ENCODE results near the gene GJA8.
"Not testable (repeated sequence)": the region's sequence is repeated elsewhere in the genome, so short reads cannot be mapped to it uniquely, and the experiment has no call there.

The GJA8 gene

GRCh38 chr1:147892731-147893214 lies 9.8 kb upstream of the GJA8 start:
- Histone ChIP-seq H3K27me3 (ENCODE audit: insufficient read depth, low read length) (no peaks in the 10 kb centered on the region), H2AFZ (ENCODE audit: low read length, unreplicated experiment) (no peak overlapping the region), H3K36me3 (ENCODE audit: insufficient read depth, low read length) (no peaks in the 10 kb centered on the region), H3K27ac (ENCODE audit: low read depth, low read length) (no peak overlapping the region), H3K4me3 (ENCODE audit: low read depth, low read length) (no peak overlapping the region), H3K4me1 (ENCODE audit: control insufficient read depth, insufficient read depth, low read length, unreplicated experiment) (no peaks in the 10 kb centered on the region), H3K79me2 (ENCODE audit: control insufficient read depth, insufficient read depth, low read length, unreplicated experiment) (no peaks in the 10 kb centered on the region)

GRCh38 chr1:147895123-147895522 lies 7.5 kb upstream of the GJA8 start:
- Histone ChIP-seq H2AFZ (ENCODE audit: low read length, unreplicated experiment) (no peak overlapping the region), H3K4me3 (ENCODE audit: low read depth, low read length) (no peak overlapping the region), H3K79me2 (ENCODE audit: control insufficient read depth, insufficient read depth, low read length, unreplicated experiment) (no peaks in the 10 kb centered on the region), H3K36me3 (ENCODE audit: insufficient read depth, low read length) (no peaks in the 10 kb centered on the region), H3K27ac (ENCODE audit: low read depth, low read length) (no peak overlapping the region), H3K27me3 (ENCODE audit: insufficient read depth, low read length) (peaks cover 21% of the 10 kb centered on the region), H3K4me1 (ENCODE audit: control insufficient read depth, insufficient read depth, low read length, unreplicated experiment) (no peaks in the 10 kb centered on the region)

GRCh38 chr1:147897029-147897752 lies 5.4 kb upstream of the GJA8 start:
- no peak overlapping the region for H2AFZ ChIP-seq (ENCODE audit: low read length, unreplicated experiment)
- no peaks in the 10 kb centered on the region for H3K4me1 ChIP-seq (ENCODE audit: control insufficient read depth, insufficient read depth, low read length, unreplicated experiment)
- no peak overlapping the region for H3K27ac ChIP-seq (ENCODE audit: low read depth, low read length)
- H3K79me2 ChIP-seq (ENCODE audit: control insufficient read depth, insufficient read depth, low read length, unreplicated experiment), result no peaks in the 10 kb centered on the region
- H3K27me3 ChIP-seq (ENCODE audit: insufficient read depth, low read length), result peaks cover 33% of the 10 kb centered on the region
- H3K4me3 ChIP-seq (ENCODE audit: low read depth, low read length), result no peak overlapping the region
- no peaks in the 10 kb centered on the region for H3K36me3 ChIP-seq (ENCODE audit: insufficient read depth, low read length)

DNA sequence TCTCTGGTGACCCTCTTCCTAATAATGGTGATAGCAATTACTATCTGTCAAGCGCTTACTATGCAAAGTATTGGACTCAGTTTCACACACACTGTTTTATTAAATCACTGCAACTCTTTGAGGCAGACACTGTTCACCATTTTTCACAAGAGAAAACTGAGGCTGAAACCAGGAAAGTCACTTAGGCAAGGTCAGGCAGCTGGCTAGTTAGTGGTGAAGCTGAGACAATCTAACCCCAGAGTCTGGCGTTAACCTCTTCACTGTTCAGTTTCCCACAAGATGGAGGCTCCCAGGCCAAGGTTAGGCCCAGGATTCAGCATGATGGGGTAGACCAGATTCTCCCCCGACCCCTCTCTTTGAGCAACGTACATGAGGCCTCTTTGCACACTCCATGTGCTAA lies 4.8 kb upstream of the GJA8 start:
- Histone ChIP-seq H2AFZ (ENCODE audit: low read length, unreplicated experiment) (no peak overlapping the region), H3K79me2 (ENCODE audit: control insufficient read depth, insufficient read depth, low read length, unreplicated experiment) (no peaks in the 10 kb centered on the region), H3K36me3 (ENCODE audit: insufficient read depth, low read length) (no peaks in the 10 kb centered on the region), H3K27ac (ENCODE audit: low read depth, low read length) (no peak overlapping the region), H3K27me3 (ENCODE audit: insufficient read depth, low read length) (peaks cover 33% of the 10 kb centered on the region), H3K4me1 (ENCODE audit: control insufficient read depth, insufficient read depth, low read length, unreplicated experiment) (no peaks in the 10 kb centered on the region), H3K4me3 (ENCODE audit: low read depth, low read length) (no peak overlapping the region)

GRCh38 chr1:147904726-147905125 lies 2.1 kb downstream of the GJA8 start:
- Histone ChIP-seq H3K36me3 (ENCODE audit: insufficient read depth, low read length) (no peaks in the 10 kb centered on the region), H3K27ac (ENCODE audit: low read depth, low read length) (no peak overlapping the region), H3K79me2 (ENCODE audit: control insufficient read depth, insufficient read depth, low read length, unreplicated experiment) (no peaks in the 10 kb centered on the region), H3K4me1 (ENCODE audit: control insufficient read depth, insufficient read depth, low read length, unreplicated experiment) (no peaks in the 10 kb centered on the region), H3K4me3 (ENCODE audit: low read depth, low read length) (no peak overlapping the region), H2AFZ (ENCODE audit: low read length, unreplicated experiment) (no peak overlapping the region), H3K27me3 (ENCODE audit: insufficient read depth, low read length) (peaks cover 50% of the 10 kb centered on the region)

GRCh38 chr1:147907786-147908509 lies 5.4 kb downstream of the GJA8 start:
- H3K36me3 ChIP-seq (ENCODE audit: insufficient read depth, low read length), result no peaks in the 10 kb centered on the region
- no peaks in the 10 kb centered on the region for H3K79me2 ChIP-seq (ENCODE audit: control insufficient read depth, insufficient read depth, low read length, unreplicated experiment)
- no peak overlapping the region for H3K4me3 ChIP-seq (ENCODE audit: low read depth, low read length)
- H3K27me3 ChIP-seq (ENCODE audit: insufficient read depth, low read length), result peaks cover 42% of the 10 kb centered on the region
- H3K27ac ChIP-seq (ENCODE audit: low read depth, low read length), result no peak overlapping the region
- H3K4me1 ChIP-seq (ENCODE audit: control insufficient read depth, insufficient read depth, low read length, unreplicated experiment), result no peaks in the 10 kb centered on the region
- H2AFZ ChIP-seq (ENCODE audit: low read length, unreplicated experiment), result no peak overlapping the region

DNA sequence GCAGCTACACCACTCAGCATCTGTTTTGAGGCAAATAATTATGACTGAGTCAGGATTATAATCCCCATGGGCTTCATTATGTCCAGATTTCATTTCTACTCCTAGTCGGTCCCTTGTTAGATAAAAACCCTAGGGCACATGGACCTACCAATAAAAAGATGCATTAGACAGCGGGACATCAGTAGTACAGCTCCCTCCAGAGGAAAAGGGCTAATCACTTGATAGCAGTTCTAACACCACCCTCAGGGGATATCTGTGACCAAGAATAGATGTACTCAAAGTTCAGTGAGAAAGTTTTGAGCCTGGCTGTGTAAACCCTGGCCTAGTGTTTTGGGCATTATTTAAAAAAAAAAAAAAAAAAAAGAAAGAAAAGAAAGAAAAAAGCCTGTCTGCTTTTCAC lies 10.0 kb downstream of the GJA8 start:
- Histone ChIP-seq H3K4me1 (ENCODE audit: control insufficient read depth, insufficient read depth, low read length, unreplicated experiment) (no peaks in the 10 kb centered on the region), H3K27ac (ENCODE audit: low read depth, low read length) (no peak overlapping the region), H2AFZ (ENCODE audit: low read length, unreplicated experiment) (no peak overlapping the region), H3K4me3 (ENCODE audit: low read depth, low read length) (no peak overlapping the region), H3K79me2 (ENCODE audit: control insufficient read depth, insufficient read depth, low read length, unreplicated experiment) (no peaks in the 10 kb centered on the region), H3K27me3 (ENCODE audit: insufficient read depth, low read length) (peaks cover 61% of the 10 kb centered on the region), H3K36me3 (ENCODE audit: insufficient read depth, low read length) (no peaks in the 10 kb centered on the region)

GRCh38 chr1:147913362-147913942 lies 10.9 kb downstream of the GJA8 start:
- no peaks in the 10 kb centered on the region for H3K79me2 ChIP-seq (ENCODE audit: control insufficient read depth, insufficient read depth, low read length, unreplicated experiment)
- no peak overlapping the region for H2AFZ ChIP-seq (ENCODE audit: low read length, unreplicated experiment)
- no peaks in the 10 kb centered on the region for H3K36me3 ChIP-seq (ENCODE audit: insufficient read depth, low read length)
- no peak overlapping the region for H3K27ac ChIP-seq (ENCODE audit: low read depth, low read length)
- H3K4me3 ChIP-seq (ENCODE audit: low read depth, low read length), result no peak overlapping the region
- peaks cover 60% of the 10 kb centered on the region for H3K27me3 ChIP-seq (ENCODE audit: insufficient read depth, low read length)
- no peaks in the 10 kb centered on the region for H3K4me1 ChIP-seq (ENCODE audit: control insufficient read depth, insufficient read depth, low read length, unreplicated experiment)

GRCh38 chr1:147919896-147920295 lies 17.3 kb downstream of the GJA8 start:
- Histone ChIP-seq H3K27ac (ENCODE audit: low read depth, low read length) (no peak overlapping the region), H3K4me1 (ENCODE audit: control insufficient read depth, insufficient read depth, low read length, unreplicated experiment) (no peaks in the 10 kb centered on the region), H3K27me3 (ENCODE audit: insufficient read depth, low read length) (peaks cover 31% of the 10 kb centered on the region), H2AFZ (ENCODE audit: low read length, unreplicated experiment) (no peak overlapping the region), H3K4me3 (ENCODE audit: low read depth, low read length) (no peak overlapping the region), H3K36me3 (ENCODE audit: insufficient read depth, low read length) (no peaks in the 10 kb centered on the region), H3K79me2 (ENCODE audit: control insufficient read depth, insufficient read depth, low read length, unreplicated experiment) (no peaks in the 10 kb centered on the region)

GRCh38 chr1:147924813-147925212 lies 22.2 kb downstream of the GJA8 start:
- H3K36me3 ChIP-seq (ENCODE audit: insufficient read depth, low read length), result no peaks in the 10 kb centered on the region
- no peaks in the 10 kb centered on the region for H3K27me3 ChIP-seq (ENCODE audit: insufficient read depth, low read length)
- peaks cover 4% of the 10 kb centered on the region for H3K4me1 ChIP-seq (ENCODE audit: control insufficient read depth, insufficient read depth, low read length, unreplicated experiment)
- H3K4me3 ChIP-seq (ENCODE audit: low read depth, low read length), result no peak overlapping the region
- H3K79me2 ChIP-seq (ENCODE audit: control insufficient read depth, insufficient read depth, low read length, unreplicated experiment), result peaks cover 3% of the 10 kb centered on the region
- H2AFZ ChIP-seq (ENCODE audit: low read length, unreplicated experiment), result no peak overlapping the region
- H3K27ac ChIP-seq (ENCODE audit: low read depth, low read length), result no peak overlapping the region

DNA sequence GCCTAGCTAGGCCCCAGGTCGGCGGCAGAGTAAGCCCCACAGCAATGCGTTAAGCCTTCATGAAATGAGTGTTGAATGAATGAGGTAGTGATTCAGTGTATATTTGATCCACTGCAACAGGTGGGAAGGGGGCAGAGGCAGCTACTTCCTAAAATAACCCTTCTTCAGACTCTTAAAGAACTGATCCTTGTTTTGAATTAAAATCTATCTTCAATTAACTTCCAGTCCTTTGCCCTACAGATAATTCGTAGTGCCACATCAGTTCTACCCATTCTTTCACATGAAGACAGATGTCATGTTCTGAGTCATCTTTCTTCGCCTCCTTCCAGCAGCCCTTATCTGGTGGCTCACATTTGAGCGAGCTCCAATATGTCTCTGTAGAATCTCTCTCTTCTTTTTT lies 24.6 kb downstream of the GJA8 start:
- H2AFZ ChIP-seq (ENCODE audit: low read length, unreplicated experiment); H3K27me3 ChIP-seq (ENCODE audit: insufficient read depth, low read length); H3K36me3 ChIP-seq (ENCODE audit: insufficient read depth, low read length); H3K4me3 ChIP-seq (ENCODE audit: low read depth, low read length); H3K4me1 ChIP-seq (ENCODE audit: control insufficient read depth, insufficient read depth, low read length, unreplicated experiment); H3K79me2 ChIP-seq (ENCODE audit: control insufficient read depth, insufficient read depth, low read length, unreplicated experiment); H3K27ac ChIP-seq (ENCODE audit: low read depth, low read length): not testable (repeated sequence)
